K562 (cell line): ENCODE results near the gene ZMYM1. TPM values are rescaled to one million over a fixed set of nuclear protein-coding genes. Genes with fewer than 3 reads are reported as not detected.
A peak's percentile ranks its signal among the peaks of the same experiment; 100 is the strongest.

Experiments used
- ATAC-seq: fragments of 200-7000 bp; cut with Tn5 transposase; 3 replicates; pipeline ENCODE4 v1.9.1; 2020; ENCODE audit warnings: moderate library complexity
- BruUV-seq: library from RNA; stranded (reverse); fragments of 400-500 nt; replicated peaks from 2 replicates; lab custom pipeline; 2021; lab: Mats Ljungman, UMichigan
- CTCF ChIA-PET: fragments of 300-600 bp; formaldehyde crosslinking; extraction: SDS; loops from one replicate; lab custom pipeline; 2021; ENCODE audit warnings: low intra/inter-chr PET ratio; lab: Yijun Ruan, JAX
- POLR2A ChIA-PET: fragments of 300-600, 350-650 bp; sonication (Branson Sonifier 250); formaldehyde crosslinking; extraction: SDS; loops from one replicate; lab custom pipeline; 2021; ENCODE audit warnings: antibody characterized with exemption, inconsistent platforms; lab: Yijun Ruan, JAX
- DNase-seq, 4 experiments: peaks; one replicate each; pipeline versions ENCODE4 v3.0.0 to v3.0.0-alpha.2; 2011 to 2018; ENCODE audit warnings: low spot score in 3 of 4, mixed read lengths in 3 of 4; ENCODE audit errors: extremely low read depth in 1 of 4
- FAIRE-seq: peaks from 2 replicates; lab custom pipeline; 2011; peaks lifted over from hg19 to GRCh38; lab: Jason Lieb, UNC
- H2AFZ ChIP-seq: 2 replicates; pipeline ENCODE4 v1.6.0; 2011; ENCODE audit warnings: low read depth, low read length, control low read depth, inconsistent platforms
- H3K27ac ChIP-seq: fragments of 200-600 bp; 3 replicates; pipeline ENCODE4 v1.8.0; 2011; ENCODE audit warnings: low read depth, mild to moderate bottlenecking, control low read depth, inconsistent platforms, low read length, moderate library complexity, mixed read lengths; ENCODE audit errors: extremely low read depth
- H3K27me3 ChIP-seq, 2 experiments: fragments of 300-600 bp in 1 of 2; 2 replicates in 1 of 2; 3 replicates in 1 of 2; pipeline versions ENCODE4 v1.6.0 to v1.8.0; 2011; ENCODE audit warnings: inconsistent platforms in 2 of 2, low read length in 2 of 2, mild to moderate bottlenecking in 1 of 2, mixed read lengths in 1 of 2, moderate library complexity in 1 of 2; ENCODE audit not compliant: control insufficient read depth in 2 of 2, insufficient read depth in 2 of 2
- H3K36me3 ChIP-seq: fragments of 300-600 bp; 3 replicates; pipeline ENCODE4 v1.8.0; 2011; ENCODE audit warnings: mild to moderate bottlenecking, low read length, inconsistent platforms; ENCODE audit not compliant: control insufficient read depth, insufficient read depth
- H3K4me1 ChIP-seq, 2 experiments: fragments of 200-600 bp in 1 of 2; replicated peaks in 1 of 2; 2 replicates in 1 of 2; 3 replicates in 1 of 2; pipeline versions ENCODE4 v1.5.1 to v1.8.0; 2011; ENCODE audit warnings: inconsistent platforms in 2 of 2, low read length in 2 of 2, mild to moderate bottlenecking in 1 of 2, mixed read lengths in 1 of 2, moderate library complexity in 1 of 2; ENCODE audit not compliant: control insufficient read depth in 2 of 2, insufficient read depth in 2 of 2
- H3K4me2 ChIP-seq: 2 replicates; pipeline ENCODE4 v1.6.1; 2011; ENCODE audit warnings: low read length, control low read depth, inconsistent platforms, mixed read lengths; ENCODE audit not compliant: insufficient read depth
- H3K4me3 ChIP-seq: fragments of 200-600 bp; sonication (generic), shearing (Covaris generic); 2 replicates; pipeline ENCODE4 v1.5.1; 2016; ENCODE audit warnings: control low read depth, inconsistent platforms
- H3K79me2 ChIP-seq: fragments of 200-600 bp; 3 replicates; pipeline ENCODE4 v1.8.0; 2011; ENCODE audit warnings: low read length, inconsistent platforms; ENCODE audit not compliant: control insufficient read depth, insufficient read depth
- H3K9ac ChIP-seq, 2 experiments: 2 replicates each; pipeline versions ENCODE4 v1.6.0 to v1.6.1; 2011; ENCODE audit warnings: low read depth in 2 of 2, low read length in 2 of 2, control low read depth in 1 of 2, inconsistent platforms in 1 of 2, mild to moderate bottlenecking in 1 of 2, mixed read lengths in 1 of 2; ENCODE audit not compliant: insufficient read depth in 1 of 2
- H3K9me1 ChIP-seq: one replicate; pipeline ENCODE4 v1.6.0; 2011; ENCODE audit warnings: inconsistent platforms, mild to moderate bottlenecking, low read length, moderate library complexity; ENCODE audit not compliant: control insufficient read depth, insufficient read depth
- H3K9me3 ChIP-seq: replicated peaks from 2 replicates; pipeline ENCODE4 v1.5.1; 2011; ENCODE audit warnings: low read depth, low read length, inconsistent platforms; ENCODE audit not compliant: control insufficient read depth, insufficient read depth
- H4K20me1 ChIP-seq: replicated peaks from 2 replicates; pipeline ENCODE4 v1.6.1; 2011; ENCODE audit warnings: low read length, inconsistent platforms, mixed read lengths; ENCODE audit not compliant: control insufficient read depth, insufficient read depth
- ARID4B ChIP-seq: sonication (generic); formaldehyde crosslinking; IDR thresholded peaks from 2 replicates; pipeline ENCODE4 v1.8.0; 2022; ENCODE audit warnings: mild to moderate bottlenecking, missing genetic modification reagents
- CBX1 ChIP-seq: sonication (generic); IDR thresholded peaks from 2 replicates; pipeline ENCODE4 v1.6.1; 2016; ENCODE audit warnings: antibody characterized with exemption, low read depth, mild to moderate bottlenecking
- CLOCK ChIP-seq: fragments of 250-450 bp; sonication (Bioruptor Pico); IDR thresholded peaks from 2 replicates; pipeline ENCODE4 v1.4.0; 2020; ENCODE audit warnings: mild to moderate bottlenecking, moderate library complexity, borderline replicate concordance
- FOXK2 ChIP-seq, 2 experiments: fragments of 450-650 bp; IDR thresholded peaks in 1 of 2; conservative IDR thresholded peaks in 1 of 2; 2 replicates each; pipeline ENCODE4 v1.6.1; 2016; ENCODE audit warnings: low read depth in 2 of 2, mild to moderate bottlenecking in 1 of 2
- GATAD2A ChIP-seq: fragments of 450-650 bp; IDR thresholded peaks from 2 replicates; pipeline ENCODE4 v1.6.1; 2017
- HEY1 ChIP-seq: fragments of 250-450 bp; sonication (Bioruptor Pico); IDR thresholded peaks from 2 replicates; pipeline ENCODE4 v1.5.0; 2020; ENCODE audit warnings: mild to moderate bottlenecking, moderate library complexity, borderline replicate concordance
- KAT2B ChIP-seq: IDR thresholded peaks from one replicate; pipeline ENCODE4 v1.6.1; 2012; ENCODE audit warnings: low read depth, mild to moderate bottlenecking, control low read depth, inconsistent platforms, low read length, moderate library complexity
- MTA1 ChIP-seq: fragments of 450-650 bp; IDR thresholded peaks from 2 replicates; pipeline ENCODE4 v1.6.1; 2017; ENCODE audit warnings: borderline replicate concordance
- RCOR1 ChIP-seq, 2 experiments: IDR thresholded peaks; 2 replicates each; pipeline ENCODE4 v1.6.1; 2012; ENCODE audit warnings: low read depth in 2 of 2, low read length in 2 of 2, borderline replicate concordance in 1 of 2, improper control_type of control experiment in 1 of 2
- SMARCC2 ChIP-seq: fragments of 450-650 bp; IDR thresholded peaks from 2 replicates; pipeline ENCODE4 v1.6.1; 2017; ENCODE audit warnings: antibody characterized with exemption, moderate library complexity, mild to moderate bottlenecking, low read depth
- VEZF1 ChIP-seq: fragments of 200-800 bp; sonication (Bioruptor generic); IDR thresholded peaks from 2 replicates; pipeline ENCODE4 v1.6.1; 2017; ENCODE audit warnings: missing genetic modification characterization, missing compliant biosample characterization
- ZNF134 ChIP-seq: fragments of 250-450 bp; sonication (Bioruptor Pico); conservative IDR thresholded peaks from 2 replicates; pipeline ENCODE4 v1.4.0; 2020
- ZNF3 ChIP-seq: fragments of 250-450 bp; sonication (Bioruptor Pico); IDR thresholded peaks from 2 replicates; pipeline ENCODE4 v1.5.0; 2021; ENCODE audit warnings: mild to moderate bottlenecking, moderate library complexity
- ZNF347 ChIP-seq: fragments of 450-650 bp; formaldehyde crosslinking; IDR thresholded peaks from 2 replicates; pipeline ENCODE4 v1.4.0; 2020; ENCODE audit warnings: low read depth, mild to moderate bottlenecking, moderate library complexity
- WGBS: fragments of 100-300 bp; shearing (Covaris generic); methylation state at CpG from one replicate; pipeline ENCODE4 v1.1.6; 2016; ENCODE audit warnings: low coverage, mixed read lengths; ENCODE audit not compliant: insufficient coverage; ENCODE audit errors: missing lambda C conversion rate; 5-methylcytosine and 5-hydroxymethylcytosine counted together
- in situ Hi-C: fragments of 300-500 bp; cut with MboI; formaldehyde crosslinking; loops from 4 replicates; pipeline ENCODE4 v1.15.0; 2018; ENCODE audit warnings: inconsistent platforms, mixed read lengths
- intact Hi-C: fragments of 100-400 bp; cut with micrococcal nuclease; formaldehyde crosslinking; loops from 2 replicates; pipeline ENCODE4 v1.14.2; 2022
- polyA plus RNA-seq, 8 experiments: library from polyadenylated mRNA; depleted of rRNA in 4 of 8; stranded (reverse) in 5 of 8; unstranded in 3 of 8; fragments of >200 nt; fragmentation: Nextera tagmentation in 2 of 8; fragmentation: Illumina TruSeq in 1 of 8; extraction: Ambion mirVana in 2 of 8; extraction: Trizol in 1 of 8; gene quantifications; 2 replicates each; pipeline versions ENCODE4 v1.2.1 to v1.2.3, GENCODE V29; 2011 to 2014; ENCODE audit warnings: inconsistent platforms in 1 of 8, missing spikeins in 1 of 8
- total RNA-seq, 7 experiments: library from RNA; depleted of rRNA in 6 of 7; stranded (reverse); fragments of >200 nt in 6 of 7; fragmentation: Illumina TruSeq in 2 of 7; extraction: Trizol in 2 of 7; gene quantifications; 2 replicates each; pipeline versions ENCODE4 v1.2.1 to v1.2.3, GENCODE V29; 2011 to 2021; ENCODE audit warnings: low replicate concordance in 1 of 7

ZMYM1 gene
- total and polyA plus RNA-seq, 9 of the 15 experiments (the other 6 are each of a cell fraction or from before 2014, with no cell fraction given): 7.5 to 25.4 (median 15.8) TPM

- no peak for FAIRE-seq
- H3K4me3 ChIP-seq: no peak overlapping the region
- ChIA-PET CTCF (no interaction called here), POLR2A (no interaction called here)
- peak; percentile 36; the same call in 2 of the 3 replicates for ATAC-seq
- H3K27ac ChIP-seq: no peak overlapping the region; the same call in 2 of the 3 replicates
- no peaks in the 10 kb centered on the region for H4K20me1 ChIP-seq
- H3K79me2 ChIP-seq: no peaks in the 10 kb centered on the region
- in situ Hi-C loops (no loop called here), intact Hi-C loops (loop anchor here (5.0 kb wide), 1 partner anchor 104 kb away; the partner anchor contains the start of gene ZMYM6)
- WGBS: 0% methylated on average over 3 of the region's 3 CpGs
- no peaks in the 10 kb centered on the region for H3K9me1 ChIP-seq
- H3K9ac ChIP-seq: no peak overlapping the region
- peaks cover 6 to 14% of the 10 kb centered on the region in 2 experiments for H3K4me1 ChIP-seq
- H3K27me3 ChIP-seq: no peaks in the 10 kb centered on the region
- peak overlapping the region; percentile 58 for H3K4me2 ChIP-seq
- no TSS peak for BruUV-seq
- peak overlapping the region; percentile 51; the same call in 1 of the 2 replicates for H2AFZ ChIP-seq
- H3K36me3 ChIP-seq: no peaks in the 10 kb centered on the region
- DNase-seq: peak in 2 of 4 experiments; percentile 12 to 50
- H3K9me3 ChIP-seq: no peaks in the 10 kb centered on the region; the same call in 1 of the 2 replicates
- TF ChIP-seq ZNF347 (no peak), KAT2B (no peak), ZNF3 (CRISPR knock-in tag) (no peak), RCOR1 (IDR thresholded peaks at IDR 0.05; ENCODE audit: borderline replicate concordance in 1 of 2, low read depth in 2 of 2, low read length in 2 of 2) (peak in 1 of 2 experiments; percentile 16; a peak in 1 of 4 replicates), GATAD2A (peak; percentile 75; the same call in 1 of the 2 replicates), FOXK2 (conservative IDR thresholded peaks at IDR 0.05 in 1 of 2, IDR thresholded peaks at IDR 0.05 in 1 of 2; ENCODE audit: low read depth in 2 of 2) (peak; percentile 64 to 70; a peak in 2 of 4 replicates), CLOCK (CRISPR knock-in tag) (no peak), SMARCC2 (peak; percentile 79), HEY1 (peak; percentile 96), CBX1 (no peak), ARID4B (CRISPR knock-in tag) (no peak), ZNF134 (no peak), VEZF1 (CRISPR knock-in tag) (peak; percentile 47), MTA1 (peak; percentile 93)
These were observed 57.6 kb downstream of the ZMYM1 start for GRCh38 chr1:35136780-35137179.
